AG10803 (cell line): ENCODE results near the gene MET.

ENCODE experiments used
- DNase-seq: peaks from one replicate; pipeline ENCODE4 v3.0.0; 2010; ENCODE audit warnings: low read depth
- H3K4me3 ChIP-seq: 2 replicates; pipeline ENCODE4 v1.5.1; 2011; ENCODE audit warnings: mild to moderate bottlenecking, low read length, control low read depth
- TF ChIP-seq, protein P1 (sequence below): conservative IDR thresholded peaks from 2 replicates; pipeline ENCODE4 v1.5.1; 2011; ENCODE audit warnings: mild to moderate bottlenecking, low read length, control low read depth, inconsistent platforms

The MET gene

GRCh38 chr7:116801092-116801710, 129.2 kb downstream of the MET start:
- TF ChIP-seq, protein P1, sequence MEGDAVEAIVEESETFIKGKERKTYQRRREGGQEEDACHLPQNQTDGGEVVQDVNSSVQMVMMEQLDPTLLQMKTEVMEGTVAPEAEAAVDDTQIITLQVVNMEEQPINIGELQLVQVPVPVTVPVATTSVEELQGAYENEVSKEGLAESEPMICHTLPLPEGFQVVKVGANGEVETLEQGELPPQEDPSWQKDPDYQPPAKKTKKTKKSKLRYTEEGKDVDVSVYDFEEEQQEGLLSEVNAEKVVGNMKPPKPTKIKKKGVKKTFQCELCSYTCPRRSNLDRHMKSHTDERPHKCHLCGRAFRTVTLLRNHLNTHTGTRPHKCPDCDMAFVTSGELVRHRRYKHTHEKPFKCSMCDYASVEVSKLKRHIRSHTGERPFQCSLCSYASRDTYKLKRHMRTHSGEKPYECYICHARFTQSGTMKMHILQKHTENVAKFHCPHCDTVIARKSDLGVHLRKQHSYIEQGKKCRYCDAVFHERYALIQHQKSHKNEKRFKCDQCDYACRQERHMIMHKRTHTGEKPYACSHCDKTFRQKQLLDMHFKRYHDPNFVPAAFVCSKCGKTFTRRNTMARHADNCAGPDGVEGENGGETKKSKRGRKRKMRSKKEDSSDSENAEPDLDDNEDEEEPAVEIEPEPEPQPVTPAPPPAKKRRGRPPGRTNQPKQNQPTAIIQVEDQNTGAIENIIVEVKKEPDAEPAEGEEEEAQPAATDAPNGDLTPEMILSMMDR: peak; percentile 32
- DNase-seq: peak; percentile 81
- H3K4me3 ChIP-seq: no peak overlapping the region

GRCh38 chr7:116802144-116802745, 130.2 kb downstream of the MET start:
- DNase-seq: peak; percentile 84
- TF ChIP-seq, protein P1: no peak
- H3K4me3 ChIP-seq: no peak overlapping the region

DNA sequence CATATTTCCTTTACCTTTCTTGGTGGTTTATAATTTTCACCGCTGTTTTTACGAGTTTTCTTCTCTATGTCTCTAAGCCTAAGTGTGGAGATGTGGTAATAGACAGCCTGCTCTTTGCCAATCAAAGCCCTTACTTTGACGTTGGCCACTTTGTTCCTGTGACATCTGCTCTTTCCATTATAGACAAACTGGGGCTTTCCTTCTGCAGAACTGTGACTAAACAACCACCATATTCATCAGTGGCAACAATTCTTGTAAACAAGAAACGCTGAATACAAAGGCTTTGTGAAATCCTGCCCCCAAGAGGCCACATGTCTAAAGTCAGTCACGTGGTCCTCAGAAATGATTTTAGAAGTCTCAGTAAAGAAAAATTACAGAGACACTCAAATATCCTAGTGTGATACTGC, 130.8 kb downstream of the MET start:
- no peak overlapping the region for H3K4me3 ChIP-seq
- peak; percentile 77 for DNase-seq
- TF ChIP-seq, protein P1: peak; percentile 63

DNA sequence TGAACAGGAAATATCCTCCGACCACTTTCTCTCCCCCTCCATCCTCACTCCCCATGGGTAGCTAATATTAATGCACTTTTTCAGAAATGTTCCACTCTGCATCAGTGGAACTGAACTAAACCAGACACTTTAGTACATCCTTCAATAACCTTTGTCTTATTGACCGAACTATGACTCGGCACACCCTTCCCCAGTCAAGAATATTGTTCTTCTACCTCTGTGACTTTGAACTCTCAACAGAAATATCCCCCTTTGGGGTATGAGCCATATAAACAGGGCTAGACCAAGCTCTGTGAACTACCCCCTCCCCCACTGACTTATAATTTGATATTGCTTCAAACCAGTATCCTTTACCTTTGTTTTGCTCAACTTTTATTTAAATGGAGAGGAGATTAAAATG, 132.5 kb downstream of the MET start:
- no peak for DNase-seq
- H3K4me3 ChIP-seq: no peak overlapping the region
- TF ChIP-seq, protein P1: no peak

GRCh38 chr7:116805100-116805544, 133.1 kb downstream of the MET start:
- no peak overlapping the region for H3K4me3 ChIP-seq
- TF ChIP-seq, protein P1: no peak
- peak; percentile 81 for DNase-seq

DNA sequence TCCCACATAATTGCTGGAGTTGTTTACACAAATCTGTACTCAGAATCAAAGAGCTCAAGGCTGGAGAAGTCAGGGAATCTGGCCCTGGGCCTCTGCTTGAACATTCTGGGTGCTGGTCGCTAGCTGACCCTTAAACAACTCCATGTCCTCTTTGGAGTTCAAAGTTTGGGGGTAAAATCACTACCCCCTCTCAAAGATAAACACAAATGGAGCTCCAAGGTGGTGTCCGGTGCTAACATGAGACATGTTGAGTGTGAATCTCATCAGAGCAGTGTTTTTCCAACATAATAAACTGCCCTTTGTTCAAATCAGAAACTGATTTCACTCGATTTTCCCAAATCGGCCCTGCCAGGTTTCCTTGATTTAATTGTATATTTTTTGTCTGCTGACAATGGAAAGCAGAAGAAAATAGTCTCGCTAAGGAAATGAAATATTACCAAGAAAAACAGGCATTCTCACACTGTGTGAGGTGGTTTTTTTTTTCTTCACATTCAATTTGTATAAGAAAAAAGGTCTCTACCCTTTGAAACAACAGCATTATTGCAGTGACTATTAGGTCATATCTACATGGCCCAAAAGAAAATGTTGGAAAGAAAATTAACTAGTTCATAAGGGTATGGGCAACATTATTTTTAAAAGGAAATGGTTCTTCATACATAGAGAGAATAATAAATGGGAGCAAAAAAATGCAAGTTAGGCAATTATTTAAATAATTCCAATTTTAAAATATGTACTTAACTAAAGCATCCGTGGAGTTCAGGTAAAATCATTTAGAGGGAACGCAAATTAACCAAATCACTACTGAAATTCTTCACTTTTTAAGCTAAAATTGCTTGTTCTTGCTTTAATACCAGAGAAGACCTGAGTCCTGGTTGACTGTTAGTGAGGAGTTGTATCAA, 134.3 kb downstream of the MET start:
- H3K4me3 ChIP-seq: no peak overlapping the region
- TF ChIP-seq, protein P1: no peak
- DNase-seq: no peak
